Fibroblast of skin of left biceps (primary cell): ENCODE results near the gene TUBB1.

ENCODE experiments used
- DNase-seq, 2 experiments: peaks; one replicate each; pipeline ENCODE4 v3.0.0-alpha.2; 2013; ENCODE audit warnings: low read depth in 2 of 2

TUBB1 gene

DNA sequence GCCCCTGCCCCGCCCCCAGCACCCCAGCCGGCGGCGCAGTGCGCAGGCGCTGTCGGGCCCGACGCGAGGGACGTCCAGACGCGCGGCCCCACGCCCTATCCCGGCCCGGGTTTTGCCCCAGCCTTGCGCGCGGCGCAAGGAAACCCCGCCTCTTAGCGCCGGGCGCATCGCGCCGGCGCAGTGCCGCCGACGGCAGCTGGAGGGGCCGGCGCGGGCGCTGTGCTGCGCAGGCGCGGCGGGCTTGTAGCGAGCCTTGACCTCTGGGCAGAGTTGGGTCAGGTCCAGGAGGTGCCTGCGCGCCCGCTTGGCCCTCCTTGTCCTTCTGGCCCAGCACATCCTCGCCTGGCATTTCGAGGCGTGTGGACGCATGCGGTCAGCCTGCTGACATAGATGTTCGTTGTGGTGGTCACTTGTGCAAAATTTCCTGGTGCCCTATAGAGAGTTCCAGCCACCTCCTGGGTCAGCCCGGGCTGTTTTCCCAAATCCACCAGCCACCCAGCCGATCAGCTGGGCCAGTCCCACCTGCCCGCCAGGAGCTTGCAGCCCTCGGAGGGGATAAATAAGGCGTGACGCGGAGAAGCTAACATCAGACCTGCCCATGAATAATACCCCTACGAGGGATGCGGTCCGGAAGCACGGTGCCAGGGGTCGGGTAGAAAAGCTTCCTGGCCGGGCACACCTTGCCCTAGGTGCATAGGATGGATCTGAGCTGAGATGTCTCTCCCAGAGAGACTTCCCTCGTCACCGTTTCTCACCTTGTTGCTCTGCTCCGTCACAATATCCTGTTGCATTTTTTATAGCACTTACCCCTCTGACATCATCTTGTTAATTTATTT, 23.8 kb downstream of the TUBB1 start:
- peak; percentile 73 to 77 for DNase-seq

DNA sequence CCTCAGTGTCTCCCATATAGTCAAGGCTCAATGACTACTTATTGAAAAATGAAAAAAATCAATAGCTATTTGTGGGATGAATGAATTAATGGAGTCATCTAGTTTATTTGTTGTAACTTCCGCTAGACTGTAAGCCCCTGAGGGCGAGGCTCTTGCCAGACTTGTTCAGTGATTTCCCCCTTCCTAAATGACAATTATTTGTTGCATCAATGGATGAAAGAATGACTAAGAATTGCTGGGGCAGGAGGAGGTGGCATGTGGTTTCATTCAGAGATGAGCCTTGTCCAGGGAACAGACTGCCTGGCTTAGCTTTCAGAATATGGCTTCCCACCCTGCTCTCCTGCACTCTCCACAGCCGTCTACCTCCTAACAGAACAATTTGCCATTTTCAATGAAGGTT, 24.5 kb downstream of the TUBB1 start:
- DNase-seq, result no peak

DNA sequence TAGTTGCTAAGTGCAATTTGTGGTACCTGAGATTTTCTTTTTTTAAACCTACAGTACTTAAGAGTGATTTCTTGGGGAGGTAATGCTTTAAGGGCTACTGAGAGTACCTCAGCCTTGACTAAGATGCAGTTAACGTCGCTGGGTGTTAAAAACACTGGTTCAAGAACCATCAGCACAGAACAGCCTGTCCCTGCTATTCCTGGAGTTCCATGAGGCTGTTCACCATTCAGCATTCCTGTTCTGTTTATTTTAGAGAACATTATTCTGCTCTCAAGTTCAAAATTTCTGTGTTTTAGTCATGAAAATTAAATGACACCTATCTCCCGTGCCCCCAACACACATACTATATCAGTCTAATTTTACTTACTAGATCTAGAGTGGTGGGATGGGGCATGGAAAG, 25.1 kb downstream of the TUBB1 start:
- DNase-seq, result no peak

DNA sequence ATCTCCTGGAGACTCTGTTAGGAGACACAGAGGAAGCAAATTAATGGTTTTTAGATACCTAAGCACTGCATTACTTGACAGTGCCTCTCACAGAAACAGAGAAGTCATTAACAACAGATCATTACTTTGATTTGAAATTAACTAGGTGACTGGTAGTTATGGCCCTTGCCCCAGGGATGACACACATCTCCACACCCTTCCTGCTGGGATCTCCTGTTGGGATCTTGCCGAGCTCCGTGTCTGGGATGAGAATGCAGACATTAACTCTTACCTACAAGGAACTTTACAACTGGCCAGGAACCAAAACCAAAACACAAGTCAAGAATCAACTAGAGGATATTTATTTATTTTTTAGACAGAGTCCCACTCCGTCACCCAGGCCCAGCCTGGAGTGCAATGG, 25.6 kb downstream of the TUBB1 start:
- DNase-seq, result no peak

DNA sequence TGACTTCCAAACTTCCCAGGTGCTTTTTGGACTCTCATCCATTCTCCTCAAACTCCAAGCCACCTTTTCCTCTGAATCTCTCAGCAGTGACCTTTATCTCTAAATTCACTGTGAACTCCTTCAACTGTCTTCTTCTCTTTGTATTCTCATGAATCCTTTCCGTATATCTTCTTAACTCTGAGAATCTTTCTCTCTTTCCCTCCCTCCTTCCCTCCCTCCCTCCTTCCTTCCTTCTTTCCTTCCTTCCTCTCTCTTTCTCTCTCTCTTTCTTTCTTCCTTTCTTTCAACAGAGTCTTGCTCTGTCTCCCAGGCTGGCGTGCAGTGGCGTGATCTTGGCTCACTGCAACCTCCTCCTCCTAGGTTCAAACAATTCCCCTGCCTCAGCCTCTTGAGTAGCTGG, 27.6 kb downstream of the TUBB1 start:
- no peak for DNase-seq

DNA sequence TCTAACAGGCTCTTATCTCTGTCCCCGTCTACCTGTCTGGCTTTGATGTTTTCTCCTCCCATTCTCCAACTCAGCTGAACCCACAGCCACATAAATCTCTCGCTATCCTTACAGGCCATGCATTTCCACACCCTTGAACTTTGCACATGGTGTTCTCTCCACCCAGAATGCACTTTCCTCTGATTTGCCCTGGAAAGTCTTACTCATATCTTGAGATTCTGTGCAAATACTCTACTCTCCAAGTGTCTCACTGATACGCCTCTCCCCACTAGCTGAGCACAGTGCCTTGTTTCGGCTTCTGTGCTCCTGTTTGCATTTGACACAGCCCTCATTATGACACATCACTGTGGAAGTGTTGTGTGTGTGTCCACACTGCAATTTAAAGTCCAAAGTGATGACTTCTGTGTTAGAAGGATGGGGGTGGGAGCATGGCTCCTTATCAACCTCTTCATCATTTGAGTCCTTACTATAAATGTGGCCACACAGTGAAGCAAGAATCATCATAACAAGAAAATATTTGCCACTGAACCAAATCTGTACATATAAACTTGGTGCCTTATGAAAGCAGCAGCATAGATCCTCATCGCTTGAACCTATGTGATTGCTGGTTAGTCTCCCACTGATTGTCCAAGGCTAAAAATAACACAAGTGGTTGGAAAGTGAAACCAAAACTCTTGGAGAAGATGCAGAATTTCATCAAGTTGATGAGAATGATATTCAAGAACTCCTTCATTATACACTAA, 28.9 kb downstream of the TUBB1 start:
- no peak for DNase-seq

DNA sequence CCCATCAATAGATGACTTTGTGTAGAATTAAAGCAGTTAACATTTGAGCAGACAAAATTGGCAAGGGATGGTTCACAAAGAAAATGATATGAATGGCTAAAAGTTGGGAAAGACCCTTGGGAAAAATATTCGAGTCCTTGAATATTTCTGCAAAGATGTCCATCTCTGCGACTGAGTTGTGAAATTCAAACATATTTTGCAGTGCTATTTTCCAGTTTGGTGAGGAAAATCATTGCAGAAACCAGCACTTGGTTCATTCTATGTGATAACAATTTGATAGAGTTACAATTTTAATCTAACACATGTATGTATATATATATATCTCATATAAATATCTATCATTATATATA, 29.4 kb downstream of the TUBB1 start:
- no peak for DNase-seq

DNA sequence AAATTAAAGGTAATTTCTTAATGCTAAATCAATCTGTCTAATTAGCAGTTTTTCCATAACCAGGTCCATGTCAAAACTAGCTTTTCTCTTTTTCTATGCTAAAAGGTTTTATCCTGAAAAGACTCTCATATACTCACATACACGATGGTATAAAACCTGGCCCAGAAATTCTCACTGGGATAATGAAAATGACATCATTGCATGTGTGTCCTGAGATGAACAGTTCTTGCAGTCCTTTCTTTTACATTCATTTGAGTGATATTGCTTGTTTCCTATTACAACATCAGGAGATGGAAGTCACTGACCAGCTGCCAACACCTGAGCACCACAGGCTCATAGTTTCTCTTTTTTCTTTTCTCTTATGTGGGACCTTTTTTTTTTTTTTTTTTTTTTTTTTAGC, 31.2 kb downstream of the TUBB1 start:
- DNase-seq, result no peak

DNA sequence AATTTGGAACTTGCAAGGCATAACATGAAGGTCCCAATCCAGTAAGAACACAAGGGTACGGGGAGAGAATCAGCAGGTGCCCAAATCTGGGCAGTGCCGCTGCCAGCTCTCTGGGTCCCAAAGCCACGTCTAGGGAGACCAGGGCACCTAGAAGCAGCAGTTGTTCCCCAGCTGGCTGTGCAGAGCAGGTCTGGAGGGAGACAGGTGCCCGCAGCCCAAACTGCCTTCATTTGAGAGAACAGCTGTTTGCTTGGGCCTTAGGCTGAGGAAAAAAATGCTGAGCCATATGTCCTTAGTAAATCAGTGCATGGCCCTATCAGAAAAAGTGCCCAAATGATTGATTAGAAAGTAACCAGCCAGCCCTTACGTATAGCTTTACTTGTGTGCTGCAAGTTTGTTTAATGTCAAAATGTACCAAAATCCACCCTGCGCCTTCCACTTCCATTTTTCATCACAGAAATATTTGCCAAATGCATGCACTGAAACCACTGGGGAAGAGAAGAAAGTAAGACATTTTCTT, 32.5 kb downstream of the TUBB1 start:
- DNase-seq, result no peak

DNA sequence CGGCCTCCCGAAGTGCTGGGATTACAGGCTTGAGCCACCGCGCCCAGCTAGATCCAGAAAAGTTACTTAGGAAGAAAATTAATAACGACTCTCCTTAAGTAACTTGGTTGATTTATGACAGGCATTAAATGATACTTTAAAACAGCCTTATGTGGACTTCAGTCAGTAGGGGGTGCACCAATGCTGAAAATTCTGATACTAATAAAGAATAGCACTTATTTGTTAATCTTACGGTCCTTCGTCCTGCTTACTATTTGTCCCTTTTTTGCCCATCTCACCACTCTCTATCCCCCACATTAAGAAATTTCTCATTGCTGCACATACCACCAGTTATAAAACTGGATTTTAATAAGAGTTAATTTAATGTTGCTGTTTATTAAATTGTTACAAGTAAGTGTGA, 36.1 kb downstream of the TUBB1 start:
- no peak for DNase-seq

DNA sequence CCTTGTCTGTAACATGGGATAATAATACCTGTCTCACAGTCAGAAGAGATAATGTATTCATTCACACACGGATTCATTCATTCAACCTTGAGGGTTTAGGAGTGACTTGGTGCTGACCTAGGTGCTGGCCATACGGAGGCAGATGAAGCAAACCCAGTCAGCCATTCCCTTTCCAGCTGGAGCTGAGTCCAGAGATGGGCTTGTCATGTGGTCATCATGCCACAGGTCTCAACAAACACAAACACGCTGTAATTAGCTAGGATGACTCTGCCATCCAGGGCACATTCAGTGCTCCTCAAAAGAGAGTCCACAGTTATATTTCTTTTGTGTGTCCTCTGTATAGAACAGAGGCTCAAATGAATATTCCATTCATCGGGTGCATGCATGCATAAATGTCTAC, 42.9 kb downstream of the TUBB1 start:
- DNase-seq, result no peak

DNA sequence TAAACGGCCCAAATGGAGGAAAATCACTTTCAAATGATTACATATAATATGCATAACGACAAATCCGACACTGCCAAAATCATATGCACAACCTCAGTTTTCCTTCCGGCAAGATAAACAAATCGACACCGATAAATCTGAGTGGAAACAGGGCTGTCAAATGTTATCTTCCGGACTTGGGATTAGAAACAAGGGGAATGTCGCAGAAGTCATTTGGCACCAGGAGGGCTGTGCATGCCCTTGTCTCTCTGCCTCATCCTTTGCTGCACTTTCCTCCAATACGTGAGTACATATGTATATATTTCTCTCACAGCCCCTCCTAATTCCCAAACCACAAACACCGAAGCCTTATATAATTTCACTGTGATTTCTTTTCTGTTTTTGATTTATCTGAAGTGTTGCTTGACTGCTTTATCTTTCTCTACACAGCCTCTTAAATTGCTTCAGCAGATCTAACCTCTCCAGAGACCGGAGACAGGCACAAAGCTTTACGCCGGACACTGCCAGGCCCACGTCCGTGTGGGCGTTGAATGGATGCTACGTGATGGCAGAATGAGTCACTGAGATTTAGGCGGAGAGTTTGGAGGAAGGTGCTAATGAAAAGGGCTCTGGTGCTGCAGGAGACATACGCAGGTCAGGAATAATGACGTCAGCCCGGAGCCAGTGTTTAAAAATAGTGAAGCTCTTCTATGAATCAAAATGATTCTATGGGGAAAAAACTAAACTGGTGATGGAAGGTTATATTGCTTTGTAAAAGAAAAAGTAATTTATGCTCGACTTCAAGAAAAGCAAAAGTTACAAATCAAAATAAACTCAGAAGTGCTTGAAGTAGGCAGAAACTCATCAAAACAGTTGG, 44.4 kb downstream of the TUBB1 start:
- DNase-seq, result no peak

DNA sequence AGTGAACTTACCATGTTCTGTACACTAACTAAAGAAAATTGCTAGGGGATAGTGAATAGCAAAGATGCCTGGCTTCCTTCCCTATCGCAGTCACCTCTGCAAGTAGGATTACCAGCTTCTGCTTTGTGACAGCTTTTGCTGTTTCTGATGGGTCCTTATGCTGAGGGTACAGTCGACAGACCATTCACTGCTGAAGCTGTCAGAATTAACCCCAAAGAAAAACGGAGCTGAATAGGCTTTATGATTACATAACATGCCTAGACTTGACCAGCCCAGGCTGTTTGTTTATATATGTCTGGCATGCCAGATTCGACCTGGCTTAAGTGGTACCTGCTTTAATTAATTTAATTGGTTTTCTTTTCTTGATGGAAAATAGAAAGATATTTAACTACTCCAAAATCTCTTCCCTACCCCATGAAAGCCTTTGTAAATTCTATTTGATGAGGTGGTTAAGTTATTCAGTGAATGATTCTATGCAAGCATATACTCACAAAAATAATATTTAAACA, 45.0 kb downstream of the TUBB1 start:
- DNase-seq, result no peak

DNA sequence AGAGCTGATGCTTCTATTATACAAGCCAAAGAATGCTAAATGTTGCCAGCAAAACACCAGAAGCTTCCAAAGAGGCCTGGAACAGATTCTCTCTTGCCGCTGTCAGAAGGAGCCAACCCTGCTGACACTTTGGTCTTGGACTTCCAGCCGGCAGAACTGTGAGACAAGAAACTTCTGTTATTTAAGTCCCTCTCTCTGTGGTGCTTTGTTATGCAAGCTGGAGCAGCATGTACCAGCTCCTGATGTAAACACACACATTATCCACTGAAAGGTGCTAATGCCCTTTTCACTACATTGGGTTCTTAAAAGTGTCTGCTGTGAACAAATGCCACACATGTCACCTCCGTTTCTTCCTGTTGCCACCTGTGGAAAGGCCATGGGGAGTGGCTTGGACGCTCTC, 49.3 kb downstream of the TUBB1 start:
- DNase-seq, result no peak

DNA sequence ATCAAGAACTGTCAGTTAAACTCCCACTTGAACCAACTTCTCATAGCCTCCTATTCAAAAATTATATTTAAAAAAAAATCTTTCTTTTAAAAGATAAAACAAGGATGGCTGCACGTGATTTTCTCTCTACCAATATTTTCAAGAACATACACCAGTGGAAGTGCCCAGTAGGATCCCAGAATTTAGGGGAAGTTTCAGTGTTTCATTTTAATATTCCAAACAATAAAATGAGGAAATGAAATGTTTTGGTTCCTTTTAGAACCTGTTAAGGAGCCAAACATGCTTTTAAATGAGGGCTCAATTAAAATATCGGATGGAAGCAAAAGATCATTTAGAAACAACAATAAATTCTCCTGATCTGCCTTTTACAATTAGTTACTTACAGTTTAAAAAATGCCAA, 49.8 kb downstream of the TUBB1 start:
- DNase-seq, result no peak

DNA sequence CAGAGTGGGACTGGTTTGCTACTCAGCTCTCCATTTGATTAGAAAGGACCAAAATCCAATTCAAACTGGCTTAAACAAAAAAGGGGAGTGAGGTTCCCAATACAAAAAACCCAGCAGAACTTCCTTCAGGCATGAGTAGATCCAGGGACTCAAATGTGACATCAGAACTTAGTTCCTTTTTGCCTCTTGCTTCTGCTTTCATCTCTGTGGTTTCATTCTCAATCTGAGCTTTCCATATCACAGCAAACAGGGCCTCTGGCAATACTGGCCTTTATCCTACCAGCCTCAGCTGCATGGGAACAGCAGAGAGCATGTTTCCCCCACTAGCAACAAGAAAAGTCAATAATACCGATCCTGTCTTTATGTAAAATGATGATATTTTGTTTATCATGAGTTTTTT, 52.0 kb downstream of the TUBB1 start:
- DNase-seq, result no peak

DNA sequence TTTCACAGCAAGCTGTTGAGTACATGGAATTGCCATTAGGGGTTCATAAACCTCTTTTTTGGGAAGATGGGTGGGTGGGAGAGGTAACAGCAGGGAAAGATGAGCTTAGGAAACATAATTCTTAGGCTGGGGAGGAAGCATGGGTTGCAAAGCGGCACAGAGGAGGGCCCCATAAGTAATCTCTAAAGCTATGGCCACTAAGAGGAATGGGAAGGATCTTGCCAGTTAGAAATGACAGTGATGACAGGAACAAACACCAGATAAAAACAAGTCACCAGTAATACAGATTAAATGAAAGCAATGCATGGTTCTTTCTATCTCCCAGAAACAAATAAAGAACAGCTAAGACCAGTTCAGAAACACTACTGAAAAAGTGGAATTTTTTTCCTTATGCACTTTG, 54.4 kb downstream of the TUBB1 start:
- DNase-seq, result no peak

DNA sequence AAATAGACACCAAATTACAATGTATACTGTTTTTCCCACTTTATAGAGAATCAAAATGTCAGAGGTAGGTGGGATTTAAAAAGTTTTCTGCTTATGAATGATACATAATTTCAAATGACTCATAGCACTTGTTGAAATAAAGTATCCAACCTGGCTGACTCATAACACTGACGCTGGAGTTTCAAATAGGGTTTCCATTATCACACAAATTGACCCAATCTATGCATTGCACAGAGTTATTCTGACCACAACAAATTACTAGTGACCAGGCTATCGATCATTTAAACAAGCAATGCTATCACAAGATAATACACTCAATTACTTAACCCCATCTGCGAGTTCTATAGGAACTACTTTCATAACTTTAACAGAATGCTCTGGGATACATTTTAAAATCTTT, 55.2 kb downstream of the TUBB1 start:
- no peak for DNase-seq

DNA sequence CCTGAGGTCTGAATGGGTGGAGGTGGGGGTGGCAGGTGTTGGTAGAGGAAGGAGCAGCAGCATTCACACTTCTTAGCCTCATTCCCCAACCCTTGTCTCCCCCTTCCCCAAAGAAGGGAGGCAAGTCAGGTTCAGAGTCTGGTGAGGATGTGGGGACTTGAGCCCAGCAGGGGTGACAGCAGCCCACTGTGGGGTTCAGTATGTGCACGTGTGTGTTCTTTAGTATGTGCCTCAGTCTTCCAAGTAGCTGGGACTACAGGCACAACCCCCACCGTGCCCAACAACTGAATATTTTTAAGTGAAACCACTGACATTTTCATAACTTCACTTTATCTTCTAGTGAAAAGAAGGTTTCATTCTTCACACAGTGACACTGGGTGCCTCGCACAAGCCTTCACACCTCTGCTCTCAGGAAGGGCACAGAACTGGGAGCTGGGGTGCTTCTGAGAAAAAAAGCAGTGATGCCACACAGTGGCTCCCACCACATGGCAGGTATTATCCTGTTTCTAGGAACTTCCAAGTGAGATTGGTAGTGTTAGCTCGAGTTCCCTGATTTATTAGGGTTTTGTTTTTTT, 56.8 kb downstream of the TUBB1 start:
- DNase-seq, result no peak
